ENCODE results near the gene RNF114.

- TF ChIP-seq GATA3 (IDR thresholded peaks at IDR 0.05; ENCODE audit: low read depth, low read length) = no peak
- TF ChIP-seq GATA2 (IDR thresholded peaks at IDR 0.05; ENCODE audit: low read depth, low read length) = no peak
Measured at GRCh38 chr20:49948809-49949507, 12.8 kb downstream of the RNF114 start.

All from SH-SY5Y (cell line).